NCI-H187 (cell line): ENCODE results near the gene PPP1R3C.

Experiments
- DNase-seq, 2 experiments: peaks; one replicate each; lab custom pipeline; 2025; lab: John Stamatoyannopoulos, UW

Gene PPP1R3C

DNA sequence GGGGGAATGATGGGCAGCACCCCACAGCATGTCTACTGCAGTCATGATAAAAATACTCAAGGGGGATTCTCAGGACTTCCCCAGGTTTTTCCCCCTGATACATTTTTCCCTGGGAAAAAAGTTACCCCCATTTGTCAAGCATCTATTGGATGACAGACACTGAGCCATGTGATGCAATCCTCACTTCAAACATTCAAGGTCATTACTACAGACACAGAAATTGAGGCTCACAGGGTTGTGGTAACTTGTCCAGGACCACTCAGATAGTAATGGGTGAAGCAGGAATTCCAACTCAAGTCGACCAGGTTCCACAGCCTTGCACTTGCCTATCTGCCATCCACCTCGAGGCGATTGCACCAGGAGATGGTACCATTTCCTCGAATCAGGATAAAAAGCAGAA is 31.7 kb downstream of the PPP1R3C start:
- DNase-seq: no peak

DNA sequence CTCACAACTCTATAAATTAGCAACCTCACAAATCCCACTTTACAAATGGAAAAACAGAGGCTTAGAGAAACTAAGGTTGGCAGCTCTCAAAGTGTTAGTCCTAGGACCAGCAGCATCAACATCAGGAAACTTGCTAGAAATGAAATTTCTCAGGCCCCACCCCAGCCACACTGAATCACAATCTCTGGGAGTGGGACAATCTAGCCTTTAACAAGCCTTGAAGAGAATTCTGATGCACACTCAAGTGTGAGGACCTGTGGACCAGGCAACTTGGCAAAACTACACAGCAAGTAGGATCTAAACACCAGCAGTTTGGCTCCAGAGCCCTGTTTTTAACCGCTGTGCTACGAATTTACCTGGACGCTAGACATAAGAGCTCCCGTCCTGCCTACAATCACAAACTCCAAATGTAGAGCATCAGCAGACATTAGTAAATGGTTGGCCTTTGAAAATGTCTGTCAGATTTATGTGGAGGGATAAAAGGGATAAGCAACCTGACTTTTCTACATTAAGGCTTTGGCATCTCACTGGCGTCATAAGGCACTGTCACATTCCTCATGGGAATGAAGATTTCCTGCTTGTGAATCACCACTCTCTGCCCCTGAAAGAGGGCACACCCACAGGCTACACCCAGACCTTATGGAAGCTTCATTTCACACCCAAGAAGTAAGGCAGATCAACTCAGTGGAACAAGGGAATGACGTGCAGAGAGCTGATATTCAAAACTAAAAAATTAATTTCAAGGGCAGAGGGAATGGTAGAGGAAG is 34.5 kb downstream of the PPP1R3C start:
- DNase-seq: no peak

DNA sequence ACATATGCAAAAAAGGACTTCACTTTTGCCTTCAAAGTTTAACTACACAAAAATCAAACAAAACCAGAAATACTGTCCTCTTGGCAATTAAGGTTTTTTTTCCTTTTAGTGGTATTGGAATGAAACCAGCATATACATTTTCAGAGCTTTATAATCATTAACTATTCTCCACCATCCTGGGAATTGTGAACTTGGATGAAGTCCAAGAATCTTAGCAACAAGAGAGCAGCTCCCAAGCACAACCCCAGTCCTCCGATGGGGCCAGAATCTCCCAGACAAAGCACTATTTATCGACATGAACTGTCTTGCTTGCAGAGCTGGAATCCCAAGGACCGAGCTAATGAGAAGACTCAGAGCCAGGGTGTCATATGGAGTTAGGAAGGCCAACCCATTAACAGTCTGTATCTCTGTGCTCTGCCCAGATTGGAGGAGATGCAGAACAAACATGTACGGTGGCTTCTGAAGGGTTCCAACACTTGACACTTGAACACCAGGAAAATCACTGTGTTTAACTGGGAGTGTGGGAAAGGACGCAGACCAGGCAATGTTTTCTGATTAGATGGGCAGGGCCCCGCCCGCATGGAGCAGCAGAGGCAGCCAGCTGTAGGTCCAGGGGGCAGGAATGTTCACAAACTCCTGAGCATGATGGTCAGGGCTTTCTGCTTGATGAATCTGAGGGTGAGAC is 35.5 kb downstream of the PPP1R3C start:
- no peak for DNase-seq

DNA sequence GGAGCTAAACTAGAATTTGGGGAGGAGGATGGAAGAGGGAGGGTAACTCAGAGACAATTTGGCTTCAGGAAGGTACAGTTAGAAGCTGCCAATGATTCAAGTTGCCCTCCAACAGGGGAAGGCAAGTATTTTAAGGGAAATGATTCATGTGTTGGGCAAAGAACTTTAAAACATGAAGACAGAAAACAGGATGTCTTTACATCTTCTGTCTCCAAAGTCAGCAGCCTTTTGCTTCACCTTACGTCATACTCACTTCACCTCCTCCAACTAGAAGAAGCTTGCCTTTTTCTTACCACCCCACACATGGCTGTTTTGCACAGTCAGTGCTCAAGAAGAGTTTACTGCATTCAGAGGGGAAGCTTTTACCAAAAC is 36.1 kb downstream of the PPP1R3C start:
- DNase-seq: no peak

DNA sequence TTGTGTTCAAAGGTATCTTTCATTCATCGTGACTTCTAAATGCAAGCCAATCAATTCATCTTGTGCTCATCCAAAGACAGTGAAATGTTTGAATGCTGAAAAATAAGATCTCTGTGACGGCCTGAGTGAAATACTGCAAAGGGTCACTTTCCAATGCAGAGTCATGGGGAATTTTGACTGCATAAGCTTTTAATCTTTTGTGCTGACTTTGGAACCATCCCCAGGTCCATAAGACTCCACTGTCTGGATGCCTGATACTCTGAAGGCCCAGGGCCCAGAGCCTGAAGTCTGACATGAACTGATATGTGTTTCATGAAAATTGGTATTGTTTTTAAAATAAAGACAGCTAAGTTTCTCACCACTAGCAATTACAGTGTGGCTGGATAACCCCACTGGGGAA is 39.0 kb downstream of the PPP1R3C start:
- DNase-seq: no peak

DNA sequence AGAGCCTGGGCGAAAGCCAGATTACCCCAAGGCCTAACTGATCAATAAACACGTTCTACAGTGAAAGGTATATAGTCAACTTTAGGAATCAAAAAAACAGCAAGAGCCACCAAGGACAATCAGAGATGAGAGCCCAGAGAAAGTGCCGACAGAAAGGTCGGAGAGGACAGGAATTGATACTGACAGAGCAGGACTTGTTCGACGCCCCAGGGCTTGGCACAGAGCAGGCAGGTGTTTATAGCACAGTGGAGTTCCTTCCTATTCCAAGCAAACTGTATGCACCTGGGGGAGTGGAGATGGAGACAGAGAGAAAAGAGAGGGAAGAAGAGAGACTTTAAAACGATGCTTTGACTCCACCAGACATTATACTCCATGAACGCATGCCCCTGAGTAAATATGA is 39.5 kb downstream of the PPP1R3C start:
- DNase-seq: no peak

DNA sequence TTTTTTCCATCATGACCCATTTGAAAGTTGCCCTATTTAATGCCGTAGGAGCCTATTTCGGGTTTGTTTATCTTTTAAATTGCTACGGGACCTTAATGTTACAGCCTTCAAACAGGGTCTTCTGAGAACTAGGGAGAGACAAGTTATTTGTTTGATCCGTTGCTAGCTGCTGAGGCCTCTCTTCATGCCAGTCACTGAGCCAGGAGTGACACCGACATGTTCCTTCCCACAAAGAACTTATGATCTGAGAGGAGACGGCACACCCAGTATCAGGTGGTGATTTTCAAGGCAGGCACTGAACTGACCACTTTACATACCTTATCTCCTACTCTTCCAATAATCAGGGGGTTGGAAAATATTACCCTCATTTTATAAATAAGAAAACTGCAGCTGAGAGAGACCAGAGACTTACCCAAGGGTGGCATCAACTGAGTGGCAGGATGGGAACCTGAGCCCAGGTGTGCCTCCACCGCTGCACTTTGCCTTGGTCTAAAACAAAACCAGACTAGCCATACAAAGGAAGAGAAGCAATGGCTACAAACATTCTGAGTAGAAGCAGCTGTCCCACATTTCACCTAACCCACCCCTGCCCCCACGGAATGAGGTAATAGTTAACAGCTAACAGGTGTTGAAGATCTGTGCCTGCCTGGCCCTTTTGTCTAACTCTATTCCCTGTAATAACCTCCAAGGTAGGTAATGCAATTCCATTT is 40.5 kb downstream of the PPP1R3C start:
- DNase-seq: no peak

DNA sequence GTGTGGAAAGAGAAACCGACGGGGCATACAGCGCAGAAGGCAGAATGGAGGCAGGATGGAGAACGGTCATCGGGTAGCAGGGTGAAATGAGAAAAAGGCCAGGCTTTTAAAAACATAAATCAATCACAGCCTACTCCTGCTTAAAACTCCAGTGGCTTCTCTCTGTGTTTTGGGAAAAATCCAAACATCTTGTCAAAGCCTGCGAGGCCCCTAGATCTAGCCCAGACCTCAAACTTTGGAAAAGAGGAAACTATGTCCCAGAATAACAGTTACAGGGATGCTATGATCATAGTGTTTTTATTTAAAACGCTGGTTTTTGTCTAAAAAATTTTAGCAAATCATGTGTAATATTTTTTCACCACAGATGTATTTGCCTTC is 41.1 kb downstream of the PPP1R3C start:
- DNase-seq: no peak

DNA sequence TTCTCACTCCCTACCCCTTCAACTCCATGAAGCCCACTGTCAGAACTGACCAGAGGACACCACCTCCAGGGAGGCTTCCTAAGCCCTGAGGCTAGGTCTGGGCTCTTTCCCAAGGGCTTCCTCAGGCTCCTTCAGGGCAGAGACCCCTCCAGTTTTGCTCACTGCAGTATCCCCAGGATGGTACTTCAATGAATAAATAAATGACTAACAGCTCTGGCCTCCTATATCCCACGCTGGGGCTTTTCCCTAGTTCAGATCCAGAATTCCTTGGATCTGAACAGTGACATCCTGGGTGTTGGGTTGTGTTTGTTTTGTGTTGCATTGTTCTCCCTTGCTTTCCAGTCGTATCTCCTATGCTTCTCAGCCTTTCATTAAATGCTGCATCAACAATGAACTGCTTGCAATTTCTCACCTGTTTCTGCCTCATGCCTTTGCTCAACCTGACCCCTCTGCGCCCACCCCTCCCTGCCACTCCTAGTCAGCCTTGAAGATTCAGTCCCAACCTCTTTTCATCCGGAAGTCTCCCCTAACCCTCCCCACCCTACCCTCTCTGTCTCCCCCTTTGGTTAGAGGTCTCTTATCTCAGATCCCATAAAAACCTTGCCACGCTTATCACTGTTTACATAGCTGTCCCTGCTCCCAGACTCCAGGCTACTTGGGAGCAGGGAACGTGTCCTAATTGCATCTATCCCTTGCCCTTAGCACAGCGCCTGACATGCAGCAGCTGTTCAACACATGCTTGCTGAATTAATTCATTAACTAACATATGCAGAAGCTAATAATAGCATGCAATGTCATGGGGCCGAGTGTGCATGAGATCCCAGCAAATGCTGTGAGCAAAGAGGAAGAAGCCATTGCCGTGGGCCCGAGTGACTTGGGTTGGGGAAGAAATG is 41.7 kb downstream of the PPP1R3C start:
- DNase-seq: no peak

DNA sequence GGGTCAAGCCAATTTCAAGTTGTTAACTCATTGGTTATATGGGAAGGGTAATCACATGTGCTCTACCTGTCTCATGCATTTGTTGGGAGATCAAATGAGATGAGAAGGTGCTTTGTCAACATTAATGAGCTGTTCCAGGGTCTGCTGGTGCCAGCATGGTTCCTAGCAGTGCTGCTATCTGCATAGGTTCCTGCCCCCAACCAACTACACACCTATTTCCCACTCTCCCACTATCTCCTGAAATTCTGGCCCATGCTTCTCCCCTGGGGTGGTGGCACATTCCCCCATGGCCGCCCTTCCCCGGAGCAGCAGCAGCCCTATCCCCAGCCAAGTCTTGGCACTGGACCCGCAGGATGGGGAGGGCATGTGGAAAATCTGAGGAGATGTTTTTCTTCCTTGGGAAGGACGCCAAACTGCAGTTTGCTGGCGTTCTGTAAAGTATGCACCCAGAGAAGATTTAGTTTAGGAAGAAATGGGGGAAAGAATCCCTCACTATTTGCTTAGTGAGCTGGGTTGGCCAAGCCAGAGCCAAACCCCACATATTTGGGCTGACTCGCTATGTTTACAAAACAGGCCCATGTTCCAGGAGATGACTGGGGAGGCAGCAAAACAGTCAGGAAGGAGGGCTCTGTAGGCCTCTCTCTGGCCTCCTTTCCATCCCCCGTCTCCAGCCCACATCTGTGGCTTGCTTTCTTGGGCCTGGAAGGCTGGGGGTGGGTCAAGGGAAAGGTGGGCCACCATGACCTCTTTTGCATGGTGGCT is 42.5 kb downstream of the PPP1R3C start:
- no peak for DNase-seq

DNA sequence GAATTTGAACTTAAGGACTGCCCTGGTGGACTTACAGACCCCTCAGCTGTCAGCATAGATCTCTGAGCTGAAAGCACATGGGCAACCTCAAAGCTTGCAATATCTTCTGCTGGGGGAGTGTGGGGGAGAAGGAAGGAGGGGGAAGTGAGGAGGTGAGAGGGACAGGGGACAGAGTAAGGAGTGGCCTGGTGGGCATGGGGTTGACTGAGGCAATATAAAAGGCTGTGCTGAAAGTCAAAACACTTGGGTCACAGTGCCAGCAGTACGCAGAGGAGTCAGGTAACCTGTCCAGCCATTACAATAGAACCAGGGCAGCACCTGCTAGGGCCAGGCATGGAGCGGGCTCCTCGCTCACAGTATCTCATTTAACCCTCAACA is 43.2 kb downstream of the PPP1R3C start:
- DNase-seq: no peak

DNA sequence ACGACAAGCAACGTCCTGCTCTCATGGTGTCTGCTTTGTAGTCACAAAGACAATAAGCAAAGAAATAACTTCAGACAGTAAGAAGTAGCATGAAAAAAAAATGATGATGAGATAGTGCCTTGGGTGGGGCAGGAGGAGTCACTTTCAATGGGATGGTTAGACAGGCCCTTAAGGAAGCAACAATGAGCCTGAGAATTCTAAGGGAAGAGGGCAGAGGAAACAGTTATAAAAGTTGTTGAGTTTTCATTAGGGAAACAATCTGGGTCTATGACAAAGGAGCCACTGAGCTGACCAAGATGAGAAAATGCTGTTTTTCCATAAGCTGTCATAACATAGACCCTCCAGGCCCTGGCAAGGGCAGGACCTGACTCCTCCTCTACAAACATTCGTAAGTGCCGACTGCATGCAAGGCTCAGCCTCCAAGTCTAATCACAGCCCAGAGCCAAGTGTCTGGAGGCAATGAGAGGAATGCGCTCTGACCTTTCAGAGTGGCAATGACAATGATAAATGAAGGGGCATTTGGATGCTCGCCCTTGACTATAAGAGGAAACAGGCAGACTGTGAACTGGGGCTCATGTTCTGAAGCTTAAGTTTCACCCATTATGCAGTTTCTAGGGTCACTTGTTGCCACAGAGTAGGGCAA is 43.7 kb downstream of the PPP1R3C start:
- DNase-seq: no peak

DNA sequence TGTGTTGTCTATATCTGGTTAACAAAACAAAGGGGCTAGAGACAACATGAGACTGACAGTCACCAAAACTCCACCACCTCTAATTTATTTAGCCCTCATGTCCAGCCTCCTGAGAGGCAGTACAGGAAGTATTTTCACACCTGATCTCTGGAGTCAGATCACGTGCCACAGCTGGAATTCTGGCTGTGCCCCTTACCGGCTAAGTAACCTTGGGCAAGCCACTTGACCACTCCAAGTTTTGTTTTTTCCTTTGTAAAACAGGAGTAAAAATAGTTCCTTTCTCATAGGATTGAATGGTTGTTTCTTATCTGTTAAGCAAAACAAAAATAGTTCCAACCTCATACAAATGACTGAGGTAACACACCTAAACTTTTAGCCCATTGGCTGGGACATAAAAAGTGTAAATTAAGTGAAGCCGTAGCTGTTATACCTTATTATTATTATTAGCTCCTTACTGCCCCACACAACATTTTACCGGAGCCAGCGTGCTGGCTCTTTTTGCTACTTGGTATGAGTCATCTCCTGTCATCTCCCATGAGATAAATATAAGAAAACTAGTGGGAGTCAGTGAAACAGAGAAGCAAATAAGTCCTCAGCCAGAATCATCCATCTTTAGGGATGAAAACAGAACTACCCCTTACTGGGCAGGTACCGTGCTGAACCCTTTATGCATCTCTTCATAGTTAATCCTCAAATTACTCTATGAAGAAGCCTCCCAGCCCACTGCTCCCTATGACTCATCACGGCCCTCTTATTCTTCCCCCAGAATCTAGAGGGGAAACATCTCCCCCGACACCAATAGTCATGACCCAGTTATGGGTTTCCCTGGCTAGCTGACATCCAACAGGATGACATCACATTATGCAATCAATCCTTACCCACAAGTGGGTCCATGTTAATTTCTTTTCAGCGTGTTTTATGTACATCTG is 44.9 kb downstream of the PPP1R3C start:
- DNase-seq: no peak

DNA sequence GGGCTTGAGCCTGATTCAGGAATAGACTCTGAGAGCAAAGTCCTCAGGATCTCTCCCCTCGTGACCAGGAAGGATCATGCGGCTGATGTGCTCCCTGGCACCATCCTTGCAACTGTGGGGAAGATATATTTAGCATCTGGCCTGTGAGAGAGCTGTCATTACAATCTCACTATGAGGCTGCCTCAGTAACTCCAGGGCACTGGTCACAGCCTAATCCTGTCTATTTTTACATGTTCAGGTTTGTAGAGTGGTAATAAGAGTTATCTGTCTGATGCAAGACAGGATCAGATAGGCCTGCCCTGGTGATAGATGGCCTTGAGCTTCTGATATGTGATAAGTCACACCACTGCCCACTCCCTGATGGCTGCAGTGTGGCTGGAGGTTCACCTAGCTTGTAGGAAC is 50.7 kb downstream of the PPP1R3C start:
- DNase-seq: no peak

DNA sequence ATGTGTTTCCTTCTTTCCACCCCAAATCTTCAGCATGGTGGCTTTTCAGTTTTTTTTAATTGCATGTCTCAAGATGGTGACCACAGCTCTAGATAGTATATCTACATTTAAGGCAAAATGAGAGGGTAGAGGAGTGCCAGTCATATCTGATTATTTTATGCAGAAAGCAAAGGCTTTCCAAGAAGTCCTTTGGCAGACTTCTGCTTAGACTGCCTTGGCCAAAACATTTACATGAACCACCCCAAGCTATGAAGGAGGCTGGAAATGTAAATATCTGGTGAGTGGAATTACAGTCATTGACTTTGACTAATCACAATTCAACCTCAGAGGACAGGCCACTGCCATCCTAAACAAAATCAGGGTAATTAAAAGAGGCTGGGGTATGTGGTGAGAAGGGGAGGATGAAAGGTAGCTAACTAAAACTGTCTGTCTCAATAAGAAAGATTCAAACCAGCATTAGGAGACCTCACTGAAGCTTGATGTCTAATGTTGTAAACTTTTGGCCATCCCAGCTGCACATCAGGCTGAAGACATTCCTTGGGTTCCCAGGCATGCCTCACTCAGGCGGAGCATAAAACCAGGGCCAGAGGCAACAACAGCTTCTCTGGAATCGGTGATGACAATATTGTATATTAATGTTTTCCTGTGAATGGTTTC is 53.4 kb downstream of the PPP1R3C start:
- DNase-seq: no peak
